Adipose tissue (tissue), 3 donors: ENCODE data around the gene SMARCD1. TPM values are rescaled to one million over a fixed set of nuclear protein-coding genes. Genes with fewer than 3 reads are reported as not detected.

ENCODE experiments used
- H3K27ac ChIP-seq: one replicate; pipeline ENCODE4 v1.5.1; 2013; ENCODE audit warnings: low read depth, low read length
- WGBS, 3 donors: extraction: QIAGEN DNeasy Blood & Tissue Kit; methylation state at CpG; one replicate each; pipeline ENCODE4 v1.1.7; 2013; 5-methylcytosine and 5-hydroxymethylcytosine counted together
- polyA plus RNA-seq, 3 donors: library from polyadenylated mRNA; stranded (reverse); fragments of 200-250 nt; gene quantifications; one replicate each; pipeline ENCODE4 v1.2.3, GENCODE V29; 2013
- donor health status: healthy with polysubstance abuse.
- donor health status: Bipolar disorder and iron deficiency.
- donor health status: healthy.

The SMARCD1 gene
- polyA plus RNA-seq = 10 to 100 TPM; 15.8 to 38.4 (median 17.9) TPM

DNA sequence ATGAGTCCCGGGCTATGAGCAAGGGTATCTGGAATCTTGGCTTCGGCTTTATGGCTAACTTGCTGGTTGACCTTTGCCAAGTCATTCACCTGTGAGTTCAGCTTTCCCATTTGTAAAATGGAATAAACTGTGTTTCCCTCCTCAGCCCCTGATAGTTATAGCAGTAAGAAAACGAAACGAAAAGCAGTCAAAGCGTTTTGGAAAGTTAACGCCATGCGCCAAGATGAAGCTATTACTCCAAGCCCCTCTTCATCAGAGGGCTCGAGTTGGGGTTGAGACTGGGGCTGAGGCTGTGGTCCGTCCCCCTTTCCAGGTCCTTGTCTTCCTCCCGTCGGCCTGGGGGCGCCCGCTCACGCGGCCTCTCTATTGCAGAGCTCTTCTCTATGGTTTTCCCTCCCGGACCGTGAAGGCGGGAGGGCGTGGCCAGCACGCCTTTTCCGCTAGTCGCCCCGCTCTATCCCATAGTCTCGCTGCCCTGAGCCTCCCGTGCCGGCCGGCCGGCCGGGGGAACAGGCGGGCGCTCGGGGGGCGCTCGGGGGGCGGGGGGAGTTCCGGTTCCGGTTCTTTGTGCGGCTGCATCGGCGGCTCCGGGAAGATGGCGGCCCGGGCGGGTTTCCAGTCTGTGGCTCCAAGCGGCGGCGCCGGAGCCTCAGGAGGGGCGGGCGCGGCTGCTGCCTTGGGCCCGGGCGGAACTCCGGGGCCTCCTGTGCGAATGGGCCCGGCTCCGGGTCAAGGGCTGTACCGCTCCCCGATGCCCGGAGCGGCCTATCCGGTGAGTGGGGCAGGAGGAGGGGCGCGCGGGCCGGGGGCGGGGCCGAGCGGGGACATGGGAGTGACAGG, at the start of gene SMARCD1:
TSS of gene SMARCD1 (plus strand) at position 568 of the 840 bp plus-strand sequence. CDS start at position 596, 28 bp downstream.
- WGBS, 3 donors = 1% methylated on average over 62 to 69 of the region's 69 CpGs
- no peak within 1 kb of the TSS for H3K27ac ChIP-seq

DNA sequence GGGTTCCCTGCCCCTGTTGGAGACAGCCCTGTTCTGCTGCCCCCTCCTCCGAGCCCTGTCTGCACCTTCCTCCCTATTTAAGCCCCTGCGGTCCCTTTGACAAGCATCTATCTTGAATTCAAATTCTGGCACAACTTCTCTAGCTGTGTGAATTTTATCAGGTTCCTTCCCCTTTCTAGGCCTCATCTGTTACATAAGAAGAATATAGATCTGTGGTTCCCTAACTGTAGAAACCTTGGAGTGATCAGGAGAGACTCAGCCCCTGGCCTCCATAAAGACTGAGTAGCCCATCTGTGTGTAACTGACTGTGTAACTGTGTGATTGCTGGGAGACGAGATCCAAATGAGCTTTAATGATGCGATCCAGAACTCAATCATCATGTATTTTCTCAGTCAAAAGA, 46.8 kb upstream of the SMARCD1 start:
- 84 to 89% (median 85%) methylated on average over 4 of the region's 4 CpGs for WGBS, 3 donors
- H3K27ac ChIP-seq = no peak overlapping the region

DNA sequence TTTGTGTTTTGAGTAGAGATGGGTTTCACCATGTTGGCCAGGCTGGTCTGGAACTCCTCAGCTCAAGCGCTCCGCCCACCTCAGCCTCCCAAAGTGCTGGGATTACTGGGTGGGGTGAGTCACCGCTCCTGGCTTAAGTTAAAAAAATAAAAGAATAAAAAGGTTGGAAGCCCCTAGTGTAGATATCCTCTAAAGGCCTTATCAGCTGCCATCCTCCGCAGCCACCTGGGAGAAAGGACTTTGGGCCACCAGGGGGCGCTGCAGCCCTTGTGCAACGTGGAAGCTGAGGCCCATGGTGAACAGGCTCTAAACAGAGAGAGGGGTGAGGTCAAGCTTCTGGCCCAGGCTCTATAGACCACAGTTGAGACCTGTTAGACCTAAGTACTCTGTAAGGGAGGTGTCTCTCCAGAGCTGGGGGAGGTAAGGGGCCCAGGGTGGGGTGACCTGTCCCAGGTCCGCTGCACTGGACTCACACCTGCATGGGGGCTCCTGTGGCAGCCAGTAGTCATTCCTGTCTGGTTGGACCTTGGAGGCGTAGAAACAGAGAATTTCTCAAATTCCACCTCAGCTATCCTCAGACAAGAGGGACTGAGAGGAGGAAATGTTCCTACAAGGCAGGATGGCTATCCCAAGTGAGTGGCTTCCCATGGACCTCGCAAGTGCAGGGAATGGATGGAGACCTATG, 45.8 kb upstream of the SMARCD1 start:
- 43 to 56% (median 52%) methylated on average over 9 of the region's 9 CpGs for WGBS, 3 donors
- no peak overlapping the region for H3K27ac ChIP-seq

DNA sequence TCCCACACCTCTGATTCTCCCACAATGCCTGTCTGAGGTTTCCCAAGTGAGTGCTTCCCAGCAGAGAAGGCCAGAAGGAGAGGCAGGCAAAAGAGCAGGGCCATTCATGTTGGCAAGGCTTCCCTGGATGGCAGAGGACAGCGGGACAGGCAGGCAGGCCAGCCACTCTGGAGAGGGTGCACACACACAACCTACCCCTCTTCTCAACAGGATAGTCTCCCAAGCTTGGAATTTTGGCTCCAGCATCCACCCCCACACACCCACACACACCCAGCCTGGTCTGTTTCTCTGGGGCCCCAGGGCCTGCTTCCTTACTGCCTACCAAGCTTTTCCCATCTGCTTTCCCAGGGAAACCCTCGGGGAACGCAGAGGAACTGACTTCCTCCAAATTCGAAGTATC, 44.5 kb upstream of the SMARCD1 start:
- WGBS, 3 donors = 56 to 66% (median 59%) methylated on average over 4 of the region's 4 CpGs
- H3K27ac ChIP-seq = no peak overlapping the region

DNA sequence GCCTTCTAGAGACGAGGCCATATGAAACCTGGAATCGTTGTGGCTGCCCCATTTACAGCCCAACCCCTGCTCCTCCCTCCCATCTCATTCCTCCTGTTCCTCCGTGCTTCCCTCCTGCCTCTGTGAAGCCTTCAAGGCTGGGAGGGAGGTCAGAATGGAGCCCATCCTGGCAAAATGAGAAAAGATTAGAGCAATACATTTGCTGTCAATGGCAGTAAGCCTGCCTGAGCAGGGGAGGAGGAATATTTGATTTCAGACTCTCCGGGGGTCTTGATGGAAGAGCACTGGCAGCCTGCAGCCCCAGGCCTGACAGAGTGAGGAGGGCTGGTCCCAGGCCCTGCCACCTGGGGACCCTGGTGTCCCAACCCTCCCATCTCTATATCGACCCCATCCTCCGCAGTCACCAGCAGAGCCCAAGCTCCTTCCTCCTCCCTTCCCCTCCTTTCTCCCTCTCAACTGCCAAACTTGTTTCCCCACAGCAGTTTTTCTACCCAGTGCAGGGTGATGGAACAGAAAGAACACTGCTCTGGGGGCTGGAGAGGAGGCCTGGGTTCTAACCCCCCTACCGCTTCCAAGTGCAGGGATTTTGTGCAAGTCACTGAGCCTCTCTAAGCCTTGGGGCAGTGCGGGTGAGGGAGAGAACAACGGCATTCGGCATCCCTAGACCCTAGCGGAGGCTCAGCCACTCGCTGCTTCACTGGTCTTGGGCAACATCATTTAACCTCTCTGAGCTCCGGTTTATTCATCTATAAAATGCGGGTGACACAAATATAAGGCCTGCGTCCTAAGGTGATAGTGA, 43.9 kb upstream of the SMARCD1 start:
- H3K27ac ChIP-seq = no peak overlapping the region
- WGBS, 3 donors = 64 to 79% (median 74%) methylated on average over 15 of the region's 15 CpGs

DNA sequence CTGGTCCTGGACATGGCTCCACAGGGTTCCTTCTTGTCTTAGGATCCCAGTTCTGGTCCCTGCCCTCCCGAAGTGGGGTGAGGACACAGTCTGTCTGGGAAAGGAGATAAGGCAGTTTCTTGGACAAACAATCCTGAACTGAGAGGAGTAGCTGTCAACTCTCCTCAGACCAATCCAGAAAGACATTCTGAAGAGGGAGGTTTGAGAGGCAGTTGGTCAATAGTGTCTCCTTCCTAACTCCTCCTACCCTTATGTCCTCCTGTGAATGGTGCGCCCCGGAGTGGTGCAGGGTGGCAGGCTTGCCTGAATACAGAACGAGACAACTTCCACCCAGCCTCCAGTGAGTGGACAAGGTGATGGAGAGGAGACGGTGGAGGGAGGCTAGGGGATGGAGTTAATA, 43.2 kb upstream of the SMARCD1 start:
- H3K27ac ChIP-seq = no peak overlapping the region
- 66 to 87% (median 85%) methylated on average over 5 of the region's 5 CpGs for WGBS, 3 donors

DNA sequence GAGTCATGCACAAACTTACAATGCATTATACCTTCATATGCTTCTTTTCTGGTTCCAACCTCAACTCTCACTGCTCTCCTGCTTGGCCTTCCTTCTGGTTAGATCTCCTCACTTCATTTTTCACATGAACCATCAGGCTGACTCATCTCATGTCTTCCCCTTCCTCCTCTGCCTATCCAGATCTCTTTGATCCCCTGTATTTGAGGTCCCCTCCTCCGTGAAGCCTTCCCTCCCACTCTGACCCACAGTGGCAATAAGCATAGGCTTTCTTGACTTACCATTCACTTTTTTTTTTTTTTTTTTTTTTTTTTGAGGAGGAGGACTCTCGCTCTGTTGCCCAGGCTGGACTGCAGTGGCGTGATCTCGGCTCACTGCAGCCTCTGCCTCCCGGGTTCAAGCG, 42.4 kb upstream of the SMARCD1 start:
- WGBS, 3 donors = 89 to 95% (median 92%) methylated on average over 6 of the region's 6 CpGs

DNA sequence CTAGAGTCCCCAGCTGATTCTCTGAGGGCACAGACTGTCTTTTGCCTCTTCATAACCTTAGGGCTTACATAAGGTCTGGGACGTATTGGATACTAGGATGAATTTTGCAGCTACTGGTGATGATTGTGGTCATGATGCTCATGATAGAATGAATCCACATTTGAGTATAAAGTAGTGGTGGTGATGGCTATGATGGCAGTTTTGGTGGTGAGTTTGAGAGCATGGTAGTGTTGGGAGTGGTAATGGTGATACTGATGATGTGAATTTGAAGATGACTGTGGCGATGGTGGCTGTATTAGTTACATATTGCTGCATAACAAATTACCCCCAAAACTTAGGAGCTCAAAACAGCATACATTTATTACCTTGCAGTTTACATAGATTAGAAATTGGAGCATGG, 41.8 kb upstream of the SMARCD1 start:
- no peak overlapping the region for H3K27ac ChIP-seq
- 82 to 93% (median 91%) methylated on average over 2 of the region's 2 CpGs for WGBS, 3 donors

More for the DNA sequence above, 42.4 kb upstream of the SMARCD1 start:
- no peak overlapping the region for H3K27ac ChIP-seq

DNA sequence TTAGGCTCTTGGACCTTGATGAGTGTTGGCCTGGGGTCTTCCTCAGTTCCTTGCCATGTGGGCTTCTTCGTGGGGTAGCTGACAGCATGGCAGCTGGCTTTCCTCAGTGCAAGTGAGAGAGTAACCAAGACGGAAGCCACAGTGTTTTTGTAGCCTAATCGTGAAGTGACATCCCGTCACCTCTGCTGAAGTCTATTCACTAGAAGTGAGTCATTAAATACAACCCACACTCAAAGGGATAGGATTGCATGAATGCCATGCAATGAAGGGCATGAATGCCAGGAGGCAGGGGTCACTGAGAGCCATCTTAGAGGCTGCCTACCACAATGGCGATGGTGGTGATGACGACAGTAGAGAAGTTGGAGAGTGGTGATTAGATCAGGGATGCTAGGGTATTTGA, 41.3 kb upstream of the SMARCD1 start:
- 79 to 87% (median 83%) methylated on average over 6 of the region's 6 CpGs for WGBS, 3 donors
- no peak overlapping the region for H3K27ac ChIP-seq

DNA sequence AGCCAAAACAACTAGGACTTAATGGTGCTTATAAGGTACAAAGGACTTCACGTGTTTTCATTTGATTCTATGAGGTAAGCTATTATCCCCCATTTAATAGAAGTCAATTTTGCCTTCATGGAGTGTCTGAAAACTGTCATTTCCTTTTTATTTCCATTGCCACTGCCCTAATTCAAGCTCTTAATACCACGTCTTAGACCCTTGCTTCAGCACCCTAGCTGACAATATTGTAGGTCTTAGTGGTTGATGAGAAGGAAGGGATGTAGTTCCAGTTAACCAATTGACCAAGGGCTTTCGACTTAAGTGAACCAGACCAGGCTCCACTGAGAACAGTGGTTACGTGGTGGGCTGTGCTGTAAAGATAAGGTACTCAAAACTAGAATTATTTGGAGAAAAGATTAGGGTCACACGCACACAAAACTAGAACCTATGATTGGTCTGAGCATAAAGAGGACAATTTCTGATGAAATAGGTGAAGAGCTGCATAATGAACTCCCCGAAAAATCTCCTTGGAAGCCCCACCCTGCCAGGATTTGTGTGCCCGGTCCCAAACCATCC, 37.4 kb upstream of the SMARCD1 start:
- no peak overlapping the region for H3K27ac ChIP-seq
- WGBS, 3 donors = 87 to 90% (median 88%) methylated on average over 7 of the region's 7 CpGs

DNA sequence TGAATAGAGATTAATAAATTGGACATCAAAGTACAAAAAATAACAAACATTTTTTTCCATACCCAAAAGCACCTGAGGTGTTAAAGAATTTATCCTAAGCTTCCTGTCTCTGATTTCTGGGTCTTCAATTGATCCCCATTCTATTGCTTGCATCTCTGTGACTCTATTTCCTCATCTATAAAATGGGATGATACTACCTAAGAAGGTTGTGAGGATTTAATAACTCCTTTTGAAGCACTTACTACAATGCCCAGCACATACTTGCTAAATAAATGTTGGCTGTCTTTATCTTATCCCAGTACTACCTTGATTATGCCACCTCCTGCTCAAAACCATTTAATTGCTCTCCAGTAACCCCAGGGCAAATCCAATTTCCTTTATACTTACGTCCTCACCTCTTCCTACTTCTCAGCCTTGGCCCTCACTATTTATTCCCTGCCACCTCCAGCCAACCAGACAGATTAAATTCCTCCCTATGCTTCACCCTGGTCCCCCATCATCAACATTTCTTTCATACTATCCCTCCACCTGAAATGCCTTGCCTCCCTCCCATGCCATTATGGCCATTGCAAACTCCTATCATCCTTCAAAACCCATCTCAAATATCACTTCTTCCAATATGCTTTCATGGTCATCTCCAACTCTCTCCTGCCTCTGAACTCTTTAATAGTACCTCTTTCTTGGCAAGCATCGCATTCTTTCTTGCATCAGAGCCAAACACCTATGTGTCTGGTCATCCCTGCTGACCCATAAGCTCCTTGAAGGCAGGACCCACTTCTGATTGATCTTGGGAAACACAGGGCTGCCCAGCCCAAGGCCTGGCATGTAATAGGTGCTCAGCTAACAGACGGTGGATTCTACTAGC, 35.7 kb upstream of the SMARCD1 start:
- no peak overlapping the region for H3K27ac ChIP-seq
- 73 to 90% (median 83%) methylated on average over 3 of the region's 3 CpGs for WGBS, 3 donors

DNA sequence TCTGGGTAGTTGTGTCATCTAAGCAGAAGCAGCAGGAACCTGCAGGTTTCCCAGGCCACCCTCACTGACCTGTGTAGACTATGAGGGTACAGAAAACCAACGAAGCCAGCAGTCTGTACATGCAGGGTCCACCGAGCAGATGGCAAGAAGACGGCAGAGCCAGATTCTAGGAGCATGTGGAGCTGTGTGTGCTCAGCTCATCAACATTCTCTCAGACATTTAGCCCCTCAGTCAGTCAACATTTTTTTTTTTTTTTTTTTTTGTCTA, 35.1 kb upstream of the SMARCD1 start:
- 76 to 95% (median 83%) methylated on average over 3 of the region's 3 CpGs for WGBS, 3 donors
- H3K27ac ChIP-seq = no peak overlapping the region

DNA sequence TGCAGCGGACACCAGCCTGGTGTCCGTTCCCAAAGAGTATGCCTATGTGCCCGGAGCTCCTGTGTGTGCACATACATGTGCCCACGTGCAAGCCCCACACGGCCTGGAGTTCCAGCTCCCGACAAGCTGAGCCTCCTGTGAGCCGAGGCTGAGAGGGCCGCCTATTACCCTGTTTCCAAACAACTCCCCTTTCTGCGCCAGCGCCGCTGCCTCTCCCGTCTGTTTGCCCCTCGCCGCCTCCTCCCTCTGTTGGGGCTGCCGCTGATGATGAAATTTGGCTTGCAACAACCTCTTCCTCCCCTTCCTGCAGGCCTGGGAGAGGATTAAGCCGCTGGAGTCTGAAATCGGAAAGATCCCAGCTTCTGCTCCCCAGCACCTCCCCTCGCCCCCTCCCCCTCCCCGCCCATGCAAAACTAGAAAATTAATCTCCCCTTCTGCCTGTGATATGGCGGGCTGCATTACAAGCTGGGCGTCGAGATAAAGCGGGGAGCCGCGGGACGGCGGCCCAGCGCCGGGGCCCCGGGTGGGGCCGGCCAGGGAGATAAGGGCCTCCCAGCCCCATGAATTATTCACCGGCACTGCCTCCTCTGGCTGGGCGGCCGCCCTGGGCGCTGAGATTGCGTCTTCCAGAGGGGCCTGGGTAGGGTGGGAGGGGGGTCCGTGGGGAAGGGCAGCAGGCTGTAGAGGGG, 34.6 kb upstream of the SMARCD1 start:
- H3K27ac ChIP-seq = no peak overlapping the region

DNA sequence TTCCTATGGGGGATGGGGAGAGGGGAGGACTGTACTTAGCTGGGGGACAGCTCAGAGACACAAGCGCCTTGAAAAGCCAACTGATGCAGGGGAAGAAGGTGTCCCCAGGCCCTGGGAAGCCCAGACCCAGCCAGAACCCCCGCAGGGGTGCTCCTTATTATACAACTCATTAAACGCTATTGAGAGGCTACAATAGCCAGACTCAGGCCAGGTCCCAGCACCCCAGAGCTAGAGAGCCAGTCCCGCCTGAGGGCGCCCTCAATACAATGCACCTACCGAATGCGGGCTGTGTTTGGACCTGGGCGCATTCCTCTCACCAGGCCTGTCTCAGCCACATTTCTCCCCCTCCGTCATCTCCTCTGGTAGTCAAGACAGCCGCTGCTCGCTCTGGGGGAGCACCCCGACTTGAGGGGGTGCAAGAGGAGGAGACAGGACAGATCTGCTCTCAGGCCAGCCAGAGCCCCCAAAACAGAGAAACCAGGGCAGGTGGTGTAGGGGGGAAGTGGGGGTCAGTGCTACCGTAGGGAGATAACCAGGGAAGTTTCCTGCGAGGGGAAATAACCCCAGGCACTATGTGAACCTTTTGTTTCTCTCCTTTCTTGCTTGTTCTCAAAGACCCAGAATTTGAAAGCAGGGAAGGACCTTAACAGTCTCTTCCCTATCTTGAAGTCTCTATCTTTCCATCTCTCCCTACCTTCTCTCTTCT, 33.9 kb upstream of the SMARCD1 start:
- H3K27ac ChIP-seq = no peak overlapping the region
- WGBS, 3 donors = 57 to 72% (median 64%) methylated on average over 14 of the region's 14 CpGs

More for the DNA sequence above, 34.6 kb upstream of the SMARCD1 start:
- 5 to 7% (median 5%) methylated on average over 31 to 37 of the region's 37 CpGs for WGBS, 3 donors

DNA sequence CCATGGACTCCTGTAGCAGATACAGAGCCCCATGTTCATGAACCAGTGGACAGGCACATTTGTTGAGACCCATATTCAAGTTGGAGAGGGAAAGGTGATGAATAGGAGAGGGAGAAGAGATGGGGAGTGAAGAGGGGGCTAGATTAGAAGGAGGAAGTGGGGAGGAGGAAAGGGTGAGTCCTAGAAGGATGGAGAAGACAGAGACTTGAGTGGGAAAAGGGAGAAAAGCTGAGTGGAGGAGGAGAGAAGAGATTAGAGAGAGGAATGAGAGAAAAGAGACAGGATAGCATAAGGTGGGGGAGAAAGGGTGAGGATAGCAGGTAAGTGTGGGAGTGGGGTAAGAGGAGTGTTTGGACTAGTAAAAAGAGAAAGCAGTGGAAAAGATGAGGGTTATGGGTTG, 32.6 kb upstream of the SMARCD1 start:
- H3K27ac ChIP-seq = no peak overlapping the region

DNA sequence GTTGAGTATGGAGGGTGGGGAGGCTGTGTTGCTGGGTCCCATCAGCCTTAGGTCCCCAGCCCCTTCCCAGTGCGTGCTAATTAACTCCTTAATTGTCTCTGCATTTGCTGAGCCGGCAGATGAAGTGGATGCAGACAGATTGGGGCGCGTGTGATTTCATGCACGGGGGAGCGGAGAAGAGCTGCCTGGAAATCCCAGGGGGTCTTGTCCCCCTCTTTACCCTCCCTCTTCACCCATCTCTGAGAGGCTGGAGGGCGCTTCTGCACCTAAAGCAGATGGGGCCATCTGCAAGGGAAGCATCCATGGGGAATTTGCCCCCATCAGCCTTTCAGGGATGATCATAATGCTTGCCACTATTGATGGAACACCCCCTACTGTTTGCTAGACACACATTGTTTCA, 32.2 kb upstream of the SMARCD1 start:
- 88 to 95% (median 93%) methylated on average over 6 to 7 of the region's 7 CpGs for WGBS, 3 donors

DNA sequence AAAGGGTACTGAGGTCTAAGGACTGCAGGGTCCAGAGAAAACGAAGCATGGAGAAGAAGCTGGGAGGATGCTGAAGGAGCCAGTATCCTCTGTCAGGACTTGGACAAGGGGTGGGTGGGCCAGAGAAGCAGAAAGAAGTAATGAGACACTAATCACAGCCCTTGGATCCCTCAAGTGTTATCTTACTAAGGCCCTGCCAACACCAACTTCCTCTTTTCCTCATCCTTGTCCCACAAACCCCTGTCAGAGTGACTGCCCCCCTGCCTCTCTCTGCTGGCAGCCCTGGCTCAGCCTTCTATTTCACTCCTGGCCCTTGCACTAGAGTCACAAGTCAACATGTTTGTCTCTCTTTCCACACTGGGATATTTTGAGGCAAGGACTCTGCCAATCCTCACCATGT, 31.6 kb upstream of the SMARCD1 start:
- no peak overlapping the region for H3K27ac ChIP-seq
- WGBS, 3 donors = 54 to 71% (median 70%) methylated on average over 1 of the region's 1 CpG

More for the DNA sequence above, 32.2 kb upstream of the SMARCD1 start:
- no peak overlapping the region for H3K27ac ChIP-seq
